ENCODE results near the gene MAMDC4.
A peak's percentile ranks its signal among the peaks of the same experiment; 100 is the strongest.
"Not testable (repeated sequence)": the region's sequence is repeated elsewhere in the genome, so short reads cannot be mapped to it uniquely, and the experiment has no call there.

Gene MAMDC4

GRCh38 chr9:136862849-136863622 lies 10.9 kb downstream of the MAMDC4 start:
- no peak for DNase-seq (ENCODE audit: low spot score)

GRCh38 chr9:136863623-136864273 lies 11.6 kb downstream of the MAMDC4 start:
- DNase-seq (ENCODE audit: low spot score) = no peak

GRCh38 chr9:136865041-136865767 lies 13.1 kb downstream of the MAMDC4 start:
- DNase-seq (ENCODE audit: low spot score) = no peak

GRCh38 chr9:136865768-136866103 lies 13.6 kb downstream of the MAMDC4 start:
- DNase-seq (ENCODE audit: low spot score) = no peak

GRCh38 chr9:136866898-136867421 lies 14.8 kb downstream of the MAMDC4 start:
- not testable (repeated sequence) for DNase-seq (ENCODE audit: low spot score)

GRCh38 chr9:136867480-136867879 lies 15.3 kb downstream of the MAMDC4 start:
- DNase-seq (ENCODE audit: low spot score) = no peak

GRCh38 chr9:136867917-136868316 lies 15.8 kb downstream of the MAMDC4 start:
- DNase-seq (ENCODE audit: low spot score) = no peak

- no peak for DNase-seq (ENCODE audit: low spot score)
Measured at GRCh38 chr9:136868644-136869043, 16.5 kb downstream of the MAMDC4 start.

GRCh38 chr9:136869611-136870010 lies 17.5 kb downstream of the MAMDC4 start:
- not testable (repeated sequence) for DNase-seq (ENCODE audit: low spot score)

GRCh38 chr9:136875155-136875554 lies 23.0 kb downstream of the MAMDC4 start:
- no peak for DNase-seq (ENCODE audit: low spot score)

GRCh38 chr9:136876476-136876875 lies 24.3 kb downstream of the MAMDC4 start:
- no peak for DNase-seq (ENCODE audit: low spot score)

GRCh38 chr9:136880651-136881050 lies 28.5 kb downstream of the MAMDC4 start:
- no peak for DNase-seq (ENCODE audit: low spot score)

- peak; percentile 58 for DNase-seq (ENCODE audit: low spot score)
Measured at GRCh38 chr9:136881691-136882108, 29.6 kb downstream of the MAMDC4 start.

- peak; percentile 85 for DNase-seq (ENCODE audit: low spot score)
Measured at GRCh38 chr9:136882109-136882946, 30.2 kb downstream of the MAMDC4 start.

GRCh38 chr9:136882947-136883283 lies 30.8 kb downstream of the MAMDC4 start:
- not testable (repeated sequence) for DNase-seq (ENCODE audit: low spot score)

GRCh38 chr9:136883670-136884069 lies 31.5 kb downstream of the MAMDC4 start:
- not testable (repeated sequence) for DNase-seq (ENCODE audit: low spot score)

GRCh38 chr9:136885950-136886578 lies 33.9 kb downstream of the MAMDC4 start, which contains the start of gene TRAF2:
Gene TRAF2, plus strand, starts transcription at chr9:136886516. Its CDS starts 12,225 bp downstream, at chr9:136898741.
- DNase-seq (ENCODE audit: low spot score) = peak; percentile 100

- peak; percentile 89 for DNase-seq (ENCODE audit: low spot score)
Measured at GRCh38 chr9:136886610-136887597, 34.8 kb downstream of the MAMDC4 start.

- no peak for DNase-seq (ENCODE audit: low spot score)
Measured at GRCh38 chr9:136888454-136888853, 36.3 kb downstream of the MAMDC4 start.

- DNase-seq (ENCODE audit: low spot score) = no peak
Measured at GRCh38 chr9:136889858-136890257, 37.7 kb downstream of the MAMDC4 start.

Measured in AG08396 (cell line).